ENCODE measurements around the gene CCDC158.
"Not testable (repeated sequence)": the region's sequence is repeated elsewhere in the genome, so short reads cannot be mapped to it uniquely, and the experiment has no call there.

CCDC158 gene

GRCh38 chr4:76430519-76431388 is 9.8 kb upstream of the CCDC158 start:
- DNase-seq = no peak
- Histone ChIP-seq H3K9me3 (no peaks in the 10 kb centered on the region), H3K27me3 (no peaks in the 10 kb centered on the region), H3K4me3 (no peak overlapping the region), H3K36me3 (no peaks in the 10 kb centered on the region), H3K27ac (no peak overlapping the region), H3K4me1 (peaks cover 0 to 11% (median 3%) of the 10 kb centered on the region in 4 donors)
- intact Hi-C loops (cut with DNase I; ENCODE audit: low total_unique reads) = loop anchor here (5.0 to 10.0 kb wide), 2 partner anchors 77 to 324 kb away; no protein-coding TSS in a partner anchor
- TF ChIP-seq CTCF (IDR thresholded peaks at IDR 0.05) = peak; percentile 60 to 72

DNA sequence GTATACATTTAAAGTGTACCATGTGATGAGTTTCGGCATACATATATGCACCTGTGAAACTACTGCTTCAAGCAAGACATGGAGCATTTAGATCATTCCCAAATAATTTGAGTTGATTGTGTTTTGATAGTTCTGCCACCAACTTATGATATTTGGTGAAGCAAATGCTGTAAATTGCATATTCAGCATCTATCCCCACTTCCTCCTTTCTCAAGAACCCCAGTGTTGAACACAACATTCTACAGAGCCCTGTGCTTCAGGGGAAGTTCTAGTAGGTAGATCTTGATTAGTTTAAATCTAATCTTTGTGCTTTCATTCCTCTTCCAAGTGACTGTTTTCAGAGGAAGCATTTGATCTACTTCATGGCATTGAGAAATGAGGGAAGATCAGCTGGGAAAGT is 8.7 kb upstream of the CCDC158 start:
- peaks cover 0 to 7% (median 1%) of the 10 kb centered on the region in 4 donors for H3K4me1 ChIP-seq
- no peak for TF ChIP-seq CTCF (IDR thresholded peaks at IDR 0.05)
- intact Hi-C loops (cut with DNase I; ENCODE audit: low total_unique reads) = loop anchor here (5.0 to 10.0 kb wide), 3 partner anchors 78 to 325 kb away; no protein-coding TSS in a partner anchor
- no peaks in the 10 kb centered on the region for H3K27me3 ChIP-seq
- H3K36me3 ChIP-seq = no peaks in the 10 kb centered on the region
- no peaks in the 10 kb centered on the region for H3K9me3 ChIP-seq
- no peak overlapping the region for H3K4me3 ChIP-seq
- DNase-seq = no peak
- H3K27ac ChIP-seq = no peak overlapping the region

GRCh38 chr4:76426272-76426671 is 5.3 kb upstream of the CCDC158 start:
- H3K9me3 ChIP-seq = no peaks in the 10 kb centered on the region
- intact Hi-C loops (cut with DNase I; ENCODE audit: low total_unique reads) = loop anchor here (5.0 kb wide), 1 partner anchor 244 kb away; no protein-coding TSS in a partner anchor
- H3K4me3 ChIP-seq = no peak overlapping the region
- TF ChIP-seq CTCF (IDR thresholded peaks at IDR 0.05) = peak; percentile 12 to 13
- no peak overlapping the region for H3K27ac ChIP-seq
- H3K4me1 ChIP-seq = peaks cover 0 to 6% (median 3%) of the 10 kb centered on the region in 4 donors
- no peak for DNase-seq
- no peaks in the 10 kb centered on the region for H3K36me3 ChIP-seq
- no peaks in the 10 kb centered on the region for H3K27me3 ChIP-seq

- H3K4me3 ChIP-seq; DNase-seq; H3K36me3 ChIP-seq; H3K9me3 ChIP-seq; H3K27me3 ChIP-seq; intact Hi-C loops (cut with DNase I; ENCODE audit: low total_unique reads); H3K27ac ChIP-seq: not testable (repeated sequence)
- H3K4me1 ChIP-seq = peaks cover 0 to 22% (median 10%) of the 10 kb centered on the region in 4 donors
Observed at GRCh38 chr4:76423159-76423558, 2.2 kb upstream of the CCDC158 start.

DNA sequence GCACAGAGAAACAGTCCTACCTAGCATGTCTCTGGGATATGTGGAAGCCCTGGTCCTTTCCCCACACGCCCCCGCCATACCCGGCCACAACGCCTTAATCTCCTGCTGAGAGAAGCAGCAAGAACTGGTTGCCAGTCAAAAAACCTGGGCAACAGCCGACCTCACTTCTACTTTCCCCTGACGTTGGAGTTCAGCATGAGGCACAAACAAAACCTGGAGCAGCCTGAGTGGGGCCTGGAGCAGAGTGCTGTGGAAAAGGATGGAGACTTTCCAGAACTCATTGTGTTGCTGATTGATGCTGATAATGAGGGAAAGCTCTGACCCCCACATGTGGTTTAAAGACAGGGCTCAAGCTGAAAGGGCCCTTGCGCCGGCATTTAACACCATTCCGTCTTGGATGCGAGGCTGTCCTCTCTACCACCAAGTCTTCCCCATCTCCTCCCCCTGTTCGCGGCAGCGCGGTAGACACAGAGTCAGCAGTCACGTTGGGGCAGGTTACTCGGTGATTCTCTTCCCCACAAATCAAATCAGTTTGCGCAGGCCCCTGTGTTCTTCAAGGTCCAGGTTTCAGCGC is 666 bp downstream of the CCDC158 start:
- no peak for TF ChIP-seq CTCF (IDR thresholded peaks at IDR 0.05)
- Histone ChIP-seq H3K4me1 (peaks cover 0 to 22% (median 7%) of the 10 kb centered on the region in 4 donors), H3K36me3 (no peaks in the 10 kb centered on the region), H3K27me3 (no peaks in the 10 kb centered on the region), H3K4me3 (peak overlapping the region; percentile 61 to 71), H3K27ac (peak overlapping the region; percentile 53 to 59), H3K9me3 (no peaks in the 10 kb centered on the region)
- intact Hi-C loops (cut with DNase I; ENCODE audit: low total_unique reads) = no loop called here
- DNase-seq = no peak

DNA sequence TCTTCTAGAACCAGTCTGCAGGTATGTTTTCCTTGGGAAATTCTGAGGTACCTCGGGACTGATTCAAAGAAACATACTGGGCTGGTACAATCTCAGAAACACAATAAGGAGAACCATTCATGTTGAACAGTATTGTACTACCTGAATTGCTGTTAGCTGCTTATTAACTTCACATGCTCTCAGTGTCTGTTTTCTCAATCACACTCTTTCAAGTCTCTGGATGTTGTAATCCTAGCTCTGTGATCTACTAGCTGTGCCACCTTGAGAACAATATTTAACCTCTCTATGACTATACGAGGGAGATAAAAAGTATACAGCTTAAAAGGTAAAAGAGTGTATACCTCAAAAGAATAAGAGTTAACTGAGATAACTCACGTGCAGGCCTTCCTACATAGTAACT is 10.3 kb downstream of the CCDC158 start:
- intact Hi-C loops (cut with DNase I; ENCODE audit: low total_unique reads) = no loop called here
- Histone ChIP-seq H3K4me3 (no peak overlapping the region), H3K9me3 (no peaks in the 10 kb centered on the region), H3K27me3 (no peaks in the 10 kb centered on the region), H3K4me1 (no peaks in the 10 kb centered on the region), H3K36me3 (no peaks in the 10 kb centered on the region), H3K27ac (no peak overlapping the region)
- no peak for DNase-seq
- no peak for TF ChIP-seq CTCF (IDR thresholded peaks at IDR 0.05)
